ENCODE measurements around the gene ZFP62.

Gene ZFP62

DNA sequence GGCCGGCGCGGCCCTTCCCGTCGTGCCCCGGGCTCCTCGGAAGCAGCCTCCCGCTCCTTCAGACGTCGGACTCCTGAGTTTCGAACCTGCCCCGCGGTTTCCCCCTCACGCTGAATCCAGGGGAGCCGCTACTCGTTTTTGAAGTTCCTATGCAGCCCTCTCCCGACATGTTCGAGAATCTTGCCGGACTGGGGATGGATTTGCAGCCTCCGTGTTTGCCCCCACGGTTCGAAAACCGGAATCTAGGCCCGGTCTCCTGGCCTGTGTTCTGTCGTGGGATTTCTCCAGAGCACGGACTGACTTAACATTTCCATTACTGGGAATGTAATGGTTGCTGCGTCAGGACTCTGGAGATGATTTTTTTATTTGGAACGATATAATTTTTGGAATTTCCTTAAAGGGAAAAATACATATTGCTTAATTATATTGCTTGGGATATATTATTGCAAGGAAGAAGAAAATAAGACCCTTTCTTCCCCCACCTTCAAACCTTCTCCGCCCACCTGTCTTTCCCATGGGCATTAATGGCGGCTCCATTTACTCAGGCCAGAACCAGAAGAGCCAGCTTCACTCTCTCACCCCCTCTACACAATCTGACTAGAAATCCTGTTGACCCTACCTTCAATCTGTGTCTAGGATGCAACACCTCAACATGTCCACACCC lies 50.0 kb downstream of the ZFP62 start:
- DNase-seq (ENCODE audit: low spot score) = no peak

DNA sequence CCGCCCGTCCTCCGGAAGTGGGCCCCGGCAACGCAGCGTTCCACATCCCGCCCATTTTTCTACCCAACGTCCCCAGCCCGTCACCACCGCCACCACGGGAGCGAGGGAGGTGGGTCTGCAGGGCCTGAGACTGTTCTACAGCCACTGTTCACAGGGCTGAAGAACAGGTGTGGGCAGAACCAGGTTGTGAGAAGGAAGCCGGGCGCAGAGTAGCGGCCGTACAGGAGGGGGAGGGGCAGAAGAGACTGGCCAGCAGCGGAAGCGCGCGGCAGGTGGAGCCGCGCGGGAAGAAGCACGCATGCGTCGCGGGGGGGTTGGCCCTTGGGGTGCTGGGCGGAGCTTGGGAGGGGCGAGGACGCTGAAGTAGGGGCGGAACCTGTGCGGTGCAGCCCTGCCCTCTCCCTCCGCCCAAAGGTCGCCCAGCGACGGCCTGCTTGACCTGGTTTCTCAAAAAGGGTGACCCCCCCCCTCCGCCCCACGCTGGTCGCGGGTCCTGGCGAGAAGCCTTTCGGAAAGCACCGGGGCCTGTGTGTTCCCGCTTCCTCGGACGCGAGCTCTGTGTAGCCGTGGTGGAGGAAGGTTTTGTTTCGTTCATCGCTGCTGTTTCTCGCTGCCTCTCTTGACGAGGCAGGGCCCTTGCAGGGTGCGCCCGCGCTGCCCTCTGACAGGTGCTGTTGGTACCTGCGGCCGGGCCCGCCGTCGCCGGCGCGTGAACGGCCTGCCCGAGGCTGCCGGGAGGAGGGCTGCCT lies 50.7 kb downstream of the ZFP62 start:
- DNase-seq (ENCODE audit: low spot score) = peak; percentile 94

DNA sequence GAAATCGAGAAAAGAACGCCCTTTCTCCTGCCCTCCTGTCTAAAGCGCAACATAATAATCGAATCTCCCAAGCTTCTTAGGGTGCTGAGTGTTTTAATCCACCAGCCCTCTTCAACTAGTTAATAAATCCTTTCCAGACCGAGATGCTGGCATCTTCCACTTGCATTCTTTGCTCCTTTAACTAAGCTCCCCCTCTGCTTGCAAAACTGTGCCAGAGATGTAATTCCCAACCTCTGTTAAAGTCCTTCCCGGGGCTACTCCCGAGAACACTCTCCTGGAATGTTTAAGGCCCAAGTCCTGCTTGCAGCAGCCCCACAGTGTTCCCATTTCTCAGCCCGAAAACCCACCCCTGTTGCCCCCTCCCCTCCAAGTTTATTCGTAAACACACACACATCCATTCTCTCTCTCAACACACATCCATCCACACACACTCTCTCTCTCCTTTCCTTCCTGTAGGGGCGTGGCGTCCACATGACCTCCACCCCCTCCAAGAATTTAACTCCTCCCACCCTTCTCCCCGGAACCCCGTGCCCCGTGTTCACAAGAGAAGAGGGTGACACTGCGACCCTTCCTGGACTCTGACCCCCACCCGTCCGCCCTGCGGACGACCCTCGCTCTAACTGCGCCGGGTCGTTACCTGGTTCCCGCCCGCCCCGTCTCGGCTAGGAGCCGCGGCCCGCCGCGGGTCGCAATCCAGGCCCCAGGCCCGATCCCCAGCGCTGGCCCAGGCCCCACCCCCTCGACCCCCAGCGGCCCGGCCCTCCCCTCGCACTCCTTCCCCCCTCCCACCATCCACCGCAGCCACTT lies 51.5 kb downstream of the ZFP62 start:
- peak; percentile 90 for DNase-seq (ENCODE audit: low spot score)

DNA sequence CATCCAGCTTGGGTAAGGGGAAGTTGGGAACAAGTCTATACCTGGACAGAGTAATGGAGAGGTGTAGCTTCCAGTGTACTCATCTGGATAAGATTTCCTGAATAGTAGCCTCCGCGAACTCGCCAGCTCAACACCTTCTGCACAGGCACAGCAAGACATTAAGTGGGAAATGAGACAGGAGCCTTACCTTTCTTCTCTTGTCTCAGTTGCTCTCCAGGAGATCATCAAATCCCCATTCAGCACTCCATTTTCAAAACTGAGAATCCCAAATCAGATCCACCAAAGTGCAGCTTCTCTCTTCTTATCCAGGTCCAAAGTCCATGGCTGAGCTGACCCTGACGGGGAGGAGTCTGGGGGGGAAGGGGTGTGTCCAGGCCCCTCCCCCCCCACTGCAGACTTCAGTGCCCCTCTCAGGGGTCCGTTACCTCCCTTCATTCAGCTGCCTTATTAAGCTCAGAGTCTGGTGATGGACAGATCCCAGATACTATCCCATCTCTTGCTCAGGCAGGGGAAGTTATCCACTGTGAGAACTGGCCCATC lies 52.5 kb downstream of the ZFP62 start:
- DNase-seq (ENCODE audit: low spot score) = peak; percentile 56

DNA sequence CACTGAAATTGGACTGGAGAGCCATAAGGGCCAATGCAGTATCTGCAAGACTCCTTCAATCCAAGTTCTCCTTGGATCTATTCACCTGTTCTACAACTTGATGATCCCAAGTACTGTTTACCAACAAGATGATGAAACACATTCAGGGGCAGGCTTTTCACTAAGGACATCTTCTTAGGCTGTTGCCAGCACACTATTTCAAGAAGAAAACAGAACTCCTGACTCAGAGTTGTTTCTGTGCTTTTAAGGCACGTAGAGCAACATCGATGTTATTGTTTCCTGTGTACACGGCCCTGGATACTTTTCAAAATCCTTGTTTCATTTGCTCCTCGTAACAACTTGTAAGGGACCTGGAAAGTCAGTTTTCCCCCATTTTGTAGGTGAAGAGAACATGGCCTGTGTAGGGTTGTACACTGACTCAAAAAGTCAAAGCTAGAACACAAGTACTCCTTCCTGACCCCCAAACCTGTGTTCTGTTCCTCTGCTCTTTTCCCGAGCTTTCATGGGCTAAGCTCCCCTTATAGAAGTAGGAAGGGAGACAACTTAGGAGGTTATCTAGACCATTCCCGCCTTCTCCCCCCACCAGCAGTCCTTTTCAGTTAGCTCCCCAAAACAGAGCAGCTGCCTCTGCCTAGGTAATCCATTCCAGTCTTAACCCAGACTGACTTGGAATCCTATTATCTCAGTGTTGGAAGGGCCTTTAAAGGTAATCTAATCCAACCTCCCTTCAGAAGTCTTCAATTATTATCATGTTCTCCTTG lies 53.2 kb downstream of the ZFP62 start:
- DNase-seq (ENCODE audit: low spot score) = no peak

DNA sequence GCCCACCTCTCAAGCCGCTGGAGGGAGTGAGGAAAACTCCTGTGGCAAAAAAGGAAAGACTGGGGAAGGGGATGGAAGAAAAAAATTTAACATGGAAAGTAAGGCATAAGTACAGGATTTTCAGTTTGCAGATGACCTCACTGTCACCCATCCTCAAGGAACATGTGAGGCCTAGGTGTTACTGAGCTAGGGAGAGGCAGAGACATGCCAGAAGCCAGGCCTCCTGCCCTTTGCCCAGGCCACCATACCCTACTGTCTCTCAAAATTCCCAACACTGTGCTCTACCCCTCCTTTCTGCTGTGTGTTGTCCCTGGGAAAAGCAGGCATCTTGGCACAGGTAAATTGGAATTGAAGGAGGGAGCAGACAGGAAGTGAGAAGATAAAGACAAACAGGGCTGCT lies 54.0 kb downstream of the ZFP62 start:
- no peak for DNase-seq (ENCODE audit: low spot score)

DNA sequence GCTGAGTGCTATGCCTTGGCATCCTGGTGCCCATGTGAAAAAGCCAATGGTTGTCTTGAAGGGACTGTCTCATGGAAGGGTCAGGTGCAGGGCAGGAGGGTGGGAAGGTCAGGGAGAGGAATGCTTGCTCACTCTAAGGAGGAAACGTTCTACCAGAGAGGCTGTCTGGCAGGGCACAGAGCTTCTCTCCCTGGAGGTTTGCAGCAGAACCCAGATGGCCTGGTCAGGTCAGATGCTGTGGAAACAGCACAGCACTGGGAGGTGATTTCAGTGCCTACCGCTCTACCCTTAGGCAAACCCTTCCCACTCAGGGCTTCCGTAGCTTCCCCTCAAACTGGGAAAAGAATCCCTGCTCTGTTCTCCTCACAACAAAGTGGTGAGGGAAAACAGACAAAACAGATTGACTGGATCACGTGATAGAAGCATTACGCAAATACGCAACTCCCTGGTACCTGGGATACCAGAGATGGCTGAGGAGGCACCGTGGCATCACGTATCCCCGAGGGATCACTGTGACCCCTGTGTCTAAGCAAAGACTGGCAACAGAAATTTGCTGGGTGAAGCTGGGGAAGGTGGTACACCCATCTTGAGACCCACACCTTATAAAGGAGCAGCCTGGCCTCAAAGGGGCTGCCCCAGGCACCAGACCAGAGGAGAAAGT lies 54.6 kb downstream of the ZFP62 start:
- DNase-seq (ENCODE audit: low spot score) = no peak

DNA sequence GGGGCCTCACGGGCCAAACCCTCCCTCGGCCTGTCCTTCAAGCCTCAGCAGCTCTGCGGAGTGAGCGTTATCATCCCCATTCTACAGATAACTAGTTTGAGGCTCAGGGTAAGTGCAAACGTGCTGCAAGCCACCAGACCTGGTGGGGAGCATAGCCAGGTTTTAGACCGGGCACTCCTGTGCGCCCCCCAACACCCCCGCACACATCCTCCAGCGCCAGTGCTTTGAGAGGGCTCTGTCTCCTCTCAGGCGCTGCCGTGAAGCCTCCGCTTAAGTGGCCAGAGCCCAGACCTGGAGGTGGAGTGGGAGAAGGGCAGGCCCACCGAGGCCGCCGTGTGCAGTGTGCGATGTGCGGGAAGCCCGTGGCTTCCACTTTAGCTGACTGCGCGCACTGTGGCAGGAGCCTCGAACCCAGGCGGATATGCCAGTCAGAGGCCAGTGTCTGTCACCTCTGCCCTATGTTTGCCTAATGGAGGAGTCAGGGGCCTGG lies 56.9 kb downstream of the ZFP62 start:
- no peak for DNase-seq (ENCODE audit: low spot score)

DNA sequence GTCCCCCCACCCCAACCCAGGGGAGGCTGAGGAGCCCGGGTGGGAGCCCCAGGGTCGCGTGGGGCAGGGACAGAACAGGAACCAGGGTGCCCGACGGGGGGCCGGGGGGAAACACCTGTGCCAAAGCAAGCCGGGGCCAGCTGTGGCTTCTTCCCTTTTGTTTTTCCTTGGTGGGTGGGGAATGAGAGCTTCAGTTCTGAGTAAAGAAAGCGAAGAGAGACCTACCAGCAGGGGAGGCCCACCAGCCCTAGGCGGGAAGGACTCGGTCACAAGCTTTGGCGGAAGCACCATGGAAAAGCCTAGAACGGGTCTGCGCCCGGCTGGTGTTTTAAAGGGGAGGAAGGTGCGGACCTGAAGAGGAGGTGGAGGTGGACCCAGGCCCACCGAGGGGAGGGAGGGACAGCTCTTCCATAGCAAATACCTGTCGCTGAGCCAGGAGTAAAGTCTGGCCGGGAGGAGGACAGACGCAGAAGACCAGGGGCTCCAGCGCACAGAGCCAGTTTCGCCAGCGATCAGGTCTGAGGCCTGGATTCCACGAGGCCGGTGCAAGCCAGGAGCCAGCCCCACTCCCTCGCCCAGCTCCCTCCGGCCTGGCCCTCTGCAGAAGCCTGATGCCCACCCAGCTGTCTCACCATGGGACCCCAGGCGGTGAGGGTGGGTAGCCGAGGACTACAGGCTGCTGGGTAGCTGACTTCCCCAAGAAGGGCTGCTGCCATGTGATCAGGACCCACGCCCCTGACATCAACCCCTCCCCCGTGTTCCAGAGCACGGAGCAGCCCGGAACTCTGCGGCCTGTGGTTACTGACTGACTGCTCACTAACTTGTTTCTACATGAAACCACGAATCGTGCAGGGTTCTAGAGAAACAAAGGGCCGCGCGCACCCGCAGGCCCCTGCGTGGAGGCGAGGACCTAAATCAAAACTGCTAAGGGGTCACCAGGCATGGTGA lies 57.6 kb downstream of the ZFP62 start:
- no peak for DNase-seq (ENCODE audit: low spot score)

DNA sequence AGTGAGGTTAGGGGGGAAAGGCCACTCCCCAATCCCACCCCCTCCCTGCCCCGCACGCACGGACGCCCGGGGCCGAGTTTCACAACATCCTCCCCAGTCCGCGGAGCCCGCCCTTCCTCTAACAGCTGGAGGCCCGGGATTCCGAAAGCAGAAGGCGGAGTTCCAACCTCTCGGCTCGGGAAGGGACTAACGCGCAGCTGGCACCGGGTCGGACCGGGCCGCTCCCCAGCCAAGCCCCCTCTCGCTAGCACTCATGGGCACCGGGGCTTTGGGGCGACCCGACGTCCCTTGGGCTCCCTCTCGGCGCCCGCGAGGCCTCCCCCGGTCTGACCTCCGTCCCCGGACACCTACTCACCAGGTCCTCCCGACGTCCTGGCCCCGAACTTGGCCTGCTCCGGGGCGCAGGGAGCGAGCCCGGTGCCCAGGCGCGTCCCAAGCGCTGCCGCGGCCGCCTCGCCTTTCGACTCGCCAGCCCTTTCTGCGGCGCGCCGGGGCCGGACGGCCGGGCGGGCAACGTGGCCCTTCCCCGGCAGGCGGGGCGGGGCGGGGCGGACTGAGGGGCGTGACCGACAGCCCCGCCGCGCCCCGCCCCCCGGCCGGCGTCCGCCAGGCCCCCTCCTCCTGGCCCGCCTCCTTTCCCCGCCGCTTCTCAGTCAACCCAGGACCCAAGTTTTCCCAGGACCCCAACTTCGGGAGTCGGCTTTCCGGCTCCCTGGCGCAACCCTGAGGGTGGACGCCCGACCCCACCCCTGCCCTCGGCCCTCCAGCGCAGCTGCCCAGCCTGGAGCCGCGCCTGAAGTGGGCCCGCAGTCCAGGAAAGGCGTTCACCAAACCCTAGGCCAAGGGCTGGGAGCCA lies 58.5 kb downstream of the ZFP62 start, which contains the start of gene MGAT1:
Gene MGAT1, minus strand, starts transcription at position 482 of the 856 bp plus-strand sequence. CDS start 9,835 bp downstream, outside the sequence.
- peak; percentile 49 for DNase-seq (ENCODE audit: low spot score)

DNA sequence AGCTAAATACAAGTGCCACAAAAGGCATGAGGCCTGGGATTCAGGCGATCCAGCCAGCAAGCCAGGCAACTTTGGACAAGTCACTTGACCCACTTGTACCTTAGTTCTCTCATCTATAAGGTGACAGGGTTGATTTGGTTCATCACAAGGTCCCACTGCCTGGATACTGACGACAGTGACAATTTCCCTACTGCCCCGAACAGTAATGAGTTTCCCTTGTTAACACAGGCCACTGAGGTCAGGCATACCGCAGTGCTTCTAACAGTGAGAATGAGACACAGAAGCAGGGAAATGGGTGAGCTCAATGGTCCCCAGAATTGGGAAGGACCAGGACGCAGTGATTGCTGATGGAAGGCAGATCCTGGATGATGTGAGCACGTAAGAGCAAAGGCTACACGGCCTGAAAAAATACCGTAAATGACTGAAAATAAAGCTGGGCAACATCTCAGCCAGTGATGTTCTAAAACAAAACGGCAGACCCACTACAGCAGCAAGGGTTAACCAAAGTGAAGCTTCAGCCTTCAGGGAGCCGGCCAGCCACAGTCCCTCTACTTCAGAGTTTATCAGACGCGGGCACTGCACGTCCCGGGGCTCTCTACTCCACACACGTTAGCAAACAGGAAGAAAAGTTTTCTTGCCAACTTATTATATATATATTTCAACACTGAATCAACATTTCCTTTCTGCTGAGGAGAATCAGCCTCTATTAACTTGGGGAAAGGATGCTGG lies 59.3 kb downstream of the ZFP62 start:
- no peak for DNase-seq (ENCODE audit: low spot score)

DNA sequence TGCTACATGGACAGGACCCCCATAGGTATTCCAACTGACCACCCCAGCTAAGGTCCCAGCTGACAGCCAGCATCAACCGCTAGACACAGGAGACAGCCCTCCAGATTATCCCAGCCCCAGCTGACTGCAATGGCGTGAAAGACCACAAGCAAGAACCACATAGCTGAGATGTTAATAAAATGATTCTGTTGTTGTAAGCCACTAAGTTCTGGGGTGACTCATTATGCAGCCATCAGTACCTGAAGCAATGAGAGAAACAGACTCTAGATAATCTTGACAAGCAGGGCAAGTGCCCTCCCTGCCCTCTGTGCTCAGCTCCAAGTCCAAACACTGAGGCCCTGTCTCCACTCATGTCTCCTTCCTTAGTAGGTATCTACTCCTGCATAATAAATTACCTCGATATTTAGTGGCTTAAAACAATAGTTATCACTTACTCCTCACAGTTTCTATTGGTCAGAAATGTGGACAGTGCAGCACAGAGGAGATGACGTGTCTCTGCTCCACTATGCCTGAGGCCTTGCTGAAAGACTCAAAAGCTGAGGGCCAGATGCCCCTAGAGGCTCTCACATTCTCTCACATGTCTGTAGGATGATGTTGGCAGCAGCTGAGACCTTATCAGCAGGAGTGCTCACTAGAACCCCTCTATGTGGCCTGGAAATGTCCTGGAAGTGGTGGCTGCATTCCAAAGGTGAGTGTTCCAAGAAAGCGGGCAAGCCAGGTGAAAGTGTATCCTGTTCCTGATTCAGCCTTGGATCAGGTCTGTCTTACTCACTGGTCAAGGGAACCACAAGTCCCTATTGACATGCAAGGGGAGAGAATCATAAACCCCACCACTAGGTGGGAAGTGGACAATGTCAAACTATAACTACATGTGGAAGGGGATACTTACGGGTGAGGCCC lies 60.9 kb downstream of the ZFP62 start:
- no peak for DNase-seq (ENCODE audit: low spot score)

DNA sequence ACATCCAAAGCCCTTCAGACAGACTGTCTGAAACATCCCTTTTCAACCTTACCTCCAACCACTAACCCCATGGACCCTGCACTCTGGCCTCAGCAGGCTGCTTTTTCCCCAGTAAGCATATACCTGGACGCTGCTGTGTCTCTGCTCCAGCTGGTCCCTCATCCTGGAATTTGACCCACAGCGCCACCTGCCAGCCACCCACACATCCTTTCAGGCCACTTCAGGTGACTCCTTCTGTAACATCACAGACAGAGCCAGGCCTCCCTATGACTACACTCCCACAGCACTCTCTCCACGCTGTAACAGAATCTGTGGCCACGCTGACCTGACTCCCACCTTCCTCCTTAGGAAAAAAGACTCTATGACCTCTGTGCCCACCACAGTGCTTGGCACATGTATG lies 61.9 kb downstream of the ZFP62 start:
- DNase-seq (ENCODE audit: low spot score) = no peak

DNA sequence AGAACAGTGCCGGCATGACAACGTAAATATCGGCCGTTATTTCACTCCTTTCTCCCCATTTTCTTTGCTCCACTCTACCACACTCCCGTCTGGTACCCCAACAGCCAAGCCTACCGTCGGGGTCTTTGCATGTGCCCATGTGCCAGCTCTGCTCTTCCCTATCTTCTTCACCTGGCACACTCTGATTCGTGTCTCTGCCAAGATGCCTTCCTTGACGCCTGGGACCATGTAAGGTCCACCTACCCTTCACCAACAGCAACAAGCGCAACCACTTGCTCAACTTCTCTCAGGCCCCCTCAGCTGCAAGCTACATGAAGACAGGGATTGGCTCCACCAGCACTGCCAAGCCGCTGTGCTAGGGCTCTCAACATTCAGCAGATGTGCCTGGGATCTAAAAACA lies 62.9 kb downstream of the ZFP62 start:
- DNase-seq (ENCODE audit: low spot score) = no peak
